ENCODE results near the gene SPSB1.
"Not testable (repeated sequence)": the region's sequence is repeated elsewhere in the genome, so short reads cannot be mapped to it uniquely, and the experiment has no call there.

Gene SPSB1

GRCh38 chr1:9289711-9290485, 2.8 kb upstream of the SPSB1 start:
- H3K27me3 Mint-ChIP-seq: no peaks in the 10 kb centered on the region
- ATAC-seq (replicated peaks; ENCODE audit: extremely low read depth, poor library complexity, severe bottlenecking) (no peak), DNase-seq (ENCODE audit: low spot score in 2 of 2) (no peak)
- H3K4me3 Mint-ChIP-seq: no peak overlapping the region
- H3K9me3 Mint-ChIP-seq: peaks cover 6% of the 10 kb centered on the region
- no peak overlapping the region for H3K27ac Mint-ChIP-seq (ENCODE audit: low read depth)
- H3K36me3 Mint-ChIP-seq (ENCODE audit: insufficient read depth): peaks cover 2% of the 10 kb centered on the region
- peaks cover 12% of the 10 kb centered on the region for H3K4me1 Mint-ChIP-seq

DNA sequence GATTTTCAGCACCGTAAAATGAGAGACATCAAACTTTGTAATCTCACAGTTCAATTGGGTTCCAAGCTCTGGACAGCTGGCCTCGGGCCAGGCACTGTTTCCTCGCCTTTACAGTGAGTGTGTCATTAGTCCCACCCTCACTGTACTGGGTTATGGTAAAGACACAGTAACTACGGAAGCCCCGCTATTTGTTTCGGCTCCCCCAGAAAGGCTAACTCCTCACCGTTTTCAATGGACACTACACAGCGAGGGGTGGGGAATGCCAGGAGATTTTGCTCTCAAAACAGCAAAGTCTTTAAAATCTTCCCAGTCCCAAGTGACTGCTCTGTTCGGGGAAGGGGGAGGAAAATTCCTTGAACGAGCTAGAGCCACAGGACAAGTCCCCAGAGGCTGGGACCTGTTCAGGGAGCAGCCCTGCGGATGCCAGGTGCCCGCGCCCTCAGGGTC, 757 bp upstream of the SPSB1 start:
- H3K4me1 Mint-ChIP-seq: peaks cover under 1% of the 10 kb centered on the region
- no peak overlapping the region for H3K27ac Mint-ChIP-seq (ENCODE audit: low read depth)
- no peak for ATAC-seq (replicated peaks; ENCODE audit: extremely low read depth, poor library complexity, severe bottlenecking)
- H3K27me3 Mint-ChIP-seq: no peaks in the 10 kb centered on the region
- no peak for DNase-seq (ENCODE audit: low spot score in 2 of 2)
- H3K36me3 Mint-ChIP-seq (ENCODE audit: insufficient read depth): peaks cover 2% of the 10 kb centered on the region
- peaks cover 6% of the 10 kb centered on the region for H3K9me3 Mint-ChIP-seq
- peak overlapping the region; percentile 61 for H3K4me3 Mint-ChIP-seq

- no peak for ATAC-seq (replicated peaks; ENCODE audit: extremely low read depth, poor library complexity, severe bottlenecking)
- Mint-ChIP-seq H3K4me1 (no peaks in the 10 kb centered on the region), H3K27me3 (no peaks in the 10 kb centered on the region), H3K4me3 (no peak overlapping the region), H3K27ac (ENCODE audit: low read depth) (no peak overlapping the region), H3K9me3 (peaks cover 6% of the 10 kb centered on the region), H3K36me3 (ENCODE audit: insufficient read depth) (peaks cover 2% of the 10 kb centered on the region)
- DNase-seq (ENCODE audit: low spot score in 2 of 2): no peak
These were observed 493 bp downstream of the SPSB1 start for GRCh38 chr1:9293241-9293532.

DNA sequence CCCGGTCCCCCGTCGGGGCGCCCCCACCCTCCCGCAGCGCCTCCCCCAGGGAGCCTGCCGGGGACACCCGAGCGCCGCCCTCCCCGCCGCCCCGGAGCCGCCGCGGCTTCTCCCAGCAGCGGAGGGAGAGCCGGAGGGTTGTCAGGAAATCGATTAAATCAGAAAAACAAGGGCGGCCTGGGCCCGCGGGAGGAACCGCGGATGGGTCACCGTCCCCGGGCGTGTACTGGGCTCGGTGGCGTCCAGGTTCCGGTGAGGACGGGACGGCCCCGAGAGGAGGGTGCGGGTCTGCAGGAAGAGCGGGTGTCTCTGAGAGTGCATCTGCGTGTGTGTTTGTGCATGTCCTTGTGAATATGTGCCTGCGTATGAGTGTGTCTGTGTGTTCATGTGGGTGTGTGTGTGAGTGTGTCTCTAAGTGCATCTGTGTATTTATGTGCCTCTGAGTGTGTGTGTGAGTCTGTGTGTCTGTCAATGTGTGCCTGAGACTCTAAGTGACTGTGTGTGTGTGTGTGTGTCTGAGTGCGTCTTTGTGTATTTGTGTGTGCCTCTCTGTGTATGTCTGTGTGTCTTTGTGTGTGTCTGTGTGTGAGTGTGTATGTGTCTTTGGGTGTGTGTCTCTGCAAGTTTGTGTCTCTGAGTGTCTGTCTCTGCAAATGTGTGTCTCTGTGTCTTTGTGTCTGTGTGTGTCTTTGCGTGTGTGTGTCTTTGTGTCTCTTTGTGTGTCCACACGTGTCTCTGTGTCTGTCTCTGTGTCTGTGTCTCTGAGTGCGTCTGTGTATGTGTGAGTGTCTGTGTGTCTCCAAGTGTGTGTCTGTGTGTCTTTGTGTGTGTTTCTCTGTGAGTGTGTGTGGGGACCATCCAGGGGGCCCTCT, 1.1 kb downstream of the SPSB1 start:
- H3K4me1 Mint-ChIP-seq: no peaks in the 10 kb centered on the region
- no peak overlapping the region for H3K27ac Mint-ChIP-seq (ENCODE audit: low read depth)
- H3K27me3 Mint-ChIP-seq: no peaks in the 10 kb centered on the region
- peaks cover 5% of the 10 kb centered on the region for H3K9me3 Mint-ChIP-seq
- H3K36me3 Mint-ChIP-seq (ENCODE audit: insufficient read depth): peaks cover 2% of the 10 kb centered on the region
- peak; percentile 35 for ATAC-seq (replicated peaks; ENCODE audit: extremely low read depth, poor library complexity, severe bottlenecking)
- H3K4me3 Mint-ChIP-seq: no peak overlapping the region
- DNase-seq (ENCODE audit: low spot score in 2 of 2): no peak

- ATAC-seq (replicated peaks; ENCODE audit: extremely low read depth, poor library complexity, severe bottlenecking) (no peak), DNase-seq (ENCODE audit: low spot score in 2 of 2) (no peak)
- Mint-ChIP-seq H3K4me3 (no peak overlapping the region), H3K4me1 (no peaks in the 10 kb centered on the region), H3K27ac (ENCODE audit: low read depth) (no peak overlapping the region), H3K27me3 (no peaks in the 10 kb centered on the region), H3K36me3 (ENCODE audit: insufficient read depth) (no peaks in the 10 kb centered on the region), H3K9me3 (no peaks in the 10 kb centered on the region)
These were observed 1.7 kb downstream of the SPSB1 start for GRCh38 chr1:9294405-9294773.

GRCh38 chr1:9294910-9295636, 2.4 kb downstream of the SPSB1 start:
- no peak overlapping the region for H3K4me3 Mint-ChIP-seq
- H3K27ac Mint-ChIP-seq (ENCODE audit: low read depth): no peak overlapping the region
- no peak for ATAC-seq (replicated peaks; ENCODE audit: extremely low read depth, poor library complexity, severe bottlenecking)
- H3K36me3 Mint-ChIP-seq (ENCODE audit: insufficient read depth): no peaks in the 10 kb centered on the region
- H3K27me3 Mint-ChIP-seq: no peaks in the 10 kb centered on the region
- H3K4me1 Mint-ChIP-seq: no peaks in the 10 kb centered on the region
- H3K9me3 Mint-ChIP-seq: no peaks in the 10 kb centered on the region
- DNase-seq (ENCODE audit: low spot score in 2 of 2): no peak

GRCh38 chr1:9295884-9296283, 3.2 kb downstream of the SPSB1 start:
- ATAC-seq (replicated peaks; ENCODE audit: extremely low read depth, poor library complexity, severe bottlenecking) (no peak), DNase-seq (ENCODE audit: low spot score in 2 of 2) (no peak)
- H3K4me3 Mint-ChIP-seq: no peak overlapping the region
- H3K9me3 Mint-ChIP-seq: no peaks in the 10 kb centered on the region
- no peaks in the 10 kb centered on the region for H3K36me3 Mint-ChIP-seq (ENCODE audit: insufficient read depth)
- H3K27me3 Mint-ChIP-seq: no peaks in the 10 kb centered on the region
- H3K27ac Mint-ChIP-seq (ENCODE audit: low read depth): no peak overlapping the region
- no peaks in the 10 kb centered on the region for H3K4me1 Mint-ChIP-seq

DNA sequence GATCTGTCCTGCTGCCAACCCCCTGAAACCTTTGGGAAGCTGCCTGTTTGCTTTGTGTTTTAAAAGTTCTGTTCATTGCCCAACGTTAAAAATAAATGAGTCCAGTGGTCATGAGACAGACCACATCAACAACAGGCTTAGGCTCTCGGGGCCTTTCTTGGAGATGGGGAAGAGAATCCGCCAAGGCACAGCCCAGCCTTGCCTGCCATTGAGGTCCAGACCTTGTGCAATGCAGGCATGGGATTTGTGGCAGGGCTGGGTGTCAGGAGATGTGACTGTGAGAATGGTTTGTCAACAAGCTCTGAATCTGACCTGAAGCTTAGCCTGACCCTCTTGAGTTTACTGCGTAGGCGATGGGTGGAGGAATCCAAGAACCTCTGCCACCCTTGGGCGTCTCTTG, 4.2 kb downstream of the SPSB1 start:
- DNase-seq (ENCODE audit: low spot score in 2 of 2) (no peak), ATAC-seq (replicated peaks; ENCODE audit: extremely low read depth, poor library complexity, severe bottlenecking) (no peak)
- Mint-ChIP-seq H3K9me3 (no peaks in the 10 kb centered on the region), H3K4me1 (no peaks in the 10 kb centered on the region), H3K36me3 (ENCODE audit: insufficient read depth) (no peaks in the 10 kb centered on the region), H3K4me3 (no peak overlapping the region), H3K27me3 (no peaks in the 10 kb centered on the region), H3K27ac (ENCODE audit: low read depth) (no peak overlapping the region)

DNA sequence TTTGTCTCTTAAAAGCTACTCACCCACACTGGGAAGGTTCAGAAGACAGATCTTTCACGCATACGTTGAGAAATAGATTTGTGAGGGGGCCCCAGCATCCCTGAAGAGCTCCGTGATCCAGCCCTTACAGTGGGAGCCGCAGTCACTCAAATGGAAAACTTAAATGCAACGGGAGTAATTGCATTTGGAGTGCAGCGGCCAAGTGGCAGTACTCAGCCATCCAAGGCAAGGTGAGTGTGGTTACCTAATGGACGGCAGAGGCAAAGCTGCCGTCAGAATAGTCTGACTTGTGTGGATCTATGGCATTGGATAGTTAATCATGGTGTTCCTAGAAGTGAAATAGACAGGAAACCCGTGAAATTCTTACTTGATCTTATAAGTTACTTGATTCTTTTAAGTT, 5.1 kb downstream of the SPSB1 start:
- no peak overlapping the region for H3K27ac Mint-ChIP-seq (ENCODE audit: low read depth)
- no peaks in the 10 kb centered on the region for H3K36me3 Mint-ChIP-seq (ENCODE audit: insufficient read depth)
- peaks cover 2% of the 10 kb centered on the region for H3K4me1 Mint-ChIP-seq
- DNase-seq (ENCODE audit: low spot score in 2 of 2) (no peak), ATAC-seq (replicated peaks; ENCODE audit: extremely low read depth, poor library complexity, severe bottlenecking) (no peak)
- no peak overlapping the region for H3K4me3 Mint-ChIP-seq
- no peaks in the 10 kb centered on the region for H3K9me3 Mint-ChIP-seq
- no peaks in the 10 kb centered on the region for H3K27me3 Mint-ChIP-seq

GRCh38 chr1:9298282-9298681, 5.6 kb downstream of the SPSB1 start:
- Mint-ChIP-seq H3K4me3 (no peak overlapping the region), H3K36me3 (ENCODE audit: insufficient read depth) (no peaks in the 10 kb centered on the region), H3K9me3 (no peaks in the 10 kb centered on the region), H3K27me3 (no peaks in the 10 kb centered on the region), H3K4me1 (peaks cover 5% of the 10 kb centered on the region), H3K27ac (ENCODE audit: low read depth) (no peak overlapping the region)
- no peak for DNase-seq (ENCODE audit: low spot score in 2 of 2)
- ATAC-seq (replicated peaks; ENCODE audit: extremely low read depth, poor library complexity, severe bottlenecking): no peak

- H3K27me3 Mint-ChIP-seq; ATAC-seq (replicated peaks; ENCODE audit: extremely low read depth, poor library complexity, severe bottlenecking); H3K9me3 Mint-ChIP-seq; DNase-seq (ENCODE audit: low spot score in 2 of 2); H3K36me3 Mint-ChIP-seq (ENCODE audit: insufficient read depth); H3K4me1 Mint-ChIP-seq; H3K27ac Mint-ChIP-seq (ENCODE audit: low read depth); H3K4me3 Mint-ChIP-seq: not testable (repeated sequence)
These were observed 7.2 kb downstream of the SPSB1 start for GRCh38 chr1:9299571-9300541.

DNA sequence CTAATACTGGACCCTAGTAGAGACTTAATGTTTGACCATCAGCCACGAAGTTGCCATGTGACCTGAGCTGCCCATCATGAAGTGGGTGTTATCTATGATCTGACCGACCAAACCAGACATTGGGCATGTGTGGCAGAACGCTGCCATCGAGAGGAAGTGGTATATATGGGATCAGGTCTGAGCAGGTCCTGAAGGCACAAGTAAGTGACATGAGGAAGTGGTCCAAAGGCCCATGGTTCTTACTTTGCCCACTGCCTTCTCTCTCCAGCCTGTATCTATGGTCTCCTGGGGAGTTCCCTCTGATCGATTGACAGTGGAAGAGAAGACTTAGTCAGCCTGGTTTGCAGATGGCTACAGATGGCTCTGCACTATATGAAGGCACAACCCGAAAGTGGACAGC, 7.9 kb downstream of the SPSB1 start:
- H3K9me3 Mint-ChIP-seq: no peaks in the 10 kb centered on the region
- no peak for DNase-seq (ENCODE audit: low spot score in 2 of 2)
- H3K27ac Mint-ChIP-seq (ENCODE audit: low read depth): no peak overlapping the region
- H3K27me3 Mint-ChIP-seq: peaks cover 8% of the 10 kb centered on the region
- no peak overlapping the region for H3K4me3 Mint-ChIP-seq
- no peak for ATAC-seq (replicated peaks; ENCODE audit: extremely low read depth, poor library complexity, severe bottlenecking)
- peaks cover 5% of the 10 kb centered on the region for H3K4me1 Mint-ChIP-seq
- H3K36me3 Mint-ChIP-seq (ENCODE audit: insufficient read depth): no peaks in the 10 kb centered on the region

Measured in central memory CD8-positive, alpha-beta T cell (primary cell).